GM19193 (cell line): ENCODE measurements around the gene CLK2.

ENCODE experiments used
- POLR2A ChIP-seq: IDR thresholded peaks from 4 replicates; pipeline ENCODE4 v1.6.1; 2011; ENCODE audit not compliant: insufficient read depth, insufficient read length; ENCODE audit errors: extremely low read depth

CLK2 gene

GRCh38 chr1:155242805-155243358 is 30.4 kb downstream of the CLK2 start:
- TF ChIP-seq POLR2A: no peak

DNA sequence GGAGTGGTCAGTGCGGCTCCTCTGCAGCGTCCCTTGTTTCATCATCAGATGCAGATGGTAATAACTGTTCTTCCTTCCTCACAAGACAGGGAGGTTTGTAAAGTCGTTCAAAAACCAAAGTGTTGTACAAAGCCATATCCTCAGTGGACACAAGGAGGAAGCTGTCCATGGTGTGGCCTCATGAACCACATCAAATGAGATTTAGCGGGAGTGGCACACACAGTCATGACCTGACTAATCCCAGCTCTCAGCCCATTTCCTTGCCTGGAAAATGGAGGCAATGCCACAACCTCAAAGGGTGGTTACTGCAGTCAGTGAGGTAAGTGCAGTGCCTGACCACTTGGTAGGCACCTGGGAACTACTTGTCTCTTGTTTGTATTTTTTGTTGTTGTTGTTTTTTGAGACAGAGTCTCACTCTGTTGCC is 31.5 kb downstream of the CLK2 start:
- TF ChIP-seq POLR2A: no peak

- no peak for TF ChIP-seq POLR2A
These were observed 32.1 kb downstream of the CLK2 start for GRCh38 chr1:155241069-155241679.

- TF ChIP-seq POLR2A: no peak
These were observed 36.9 kb downstream of the CLK2 start for GRCh38 chr1:155236451-155236850.

GRCh38 chr1:155228096-155228427 is 45.2 kb downstream of the CLK2 start:
- TF ChIP-seq POLR2A: no peak

- peak; percentile 93 for TF ChIP-seq POLR2A
These were observed 45.8 kb downstream of the CLK2 start for GRCh38 chr1:155227261-155228095.

DNA sequence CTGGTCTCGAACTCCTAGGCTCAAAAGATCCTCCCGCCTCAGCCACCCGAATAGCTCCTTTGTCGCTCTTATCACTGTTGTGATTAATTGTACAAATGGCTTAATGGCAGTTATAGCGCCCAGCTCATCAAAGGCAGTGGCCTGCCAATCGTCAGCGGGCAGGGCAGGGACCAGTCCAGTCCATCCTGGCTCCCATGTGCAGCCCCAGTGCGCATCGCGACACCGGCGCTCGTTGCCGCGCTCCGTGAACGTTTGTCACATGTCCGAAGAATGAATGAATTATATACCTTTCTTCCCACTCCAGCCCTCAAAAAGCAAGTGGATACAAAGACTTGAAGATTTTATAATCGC is 46.4 kb downstream of the CLK2 start:
- TF ChIP-seq POLR2A: no peak

DNA sequence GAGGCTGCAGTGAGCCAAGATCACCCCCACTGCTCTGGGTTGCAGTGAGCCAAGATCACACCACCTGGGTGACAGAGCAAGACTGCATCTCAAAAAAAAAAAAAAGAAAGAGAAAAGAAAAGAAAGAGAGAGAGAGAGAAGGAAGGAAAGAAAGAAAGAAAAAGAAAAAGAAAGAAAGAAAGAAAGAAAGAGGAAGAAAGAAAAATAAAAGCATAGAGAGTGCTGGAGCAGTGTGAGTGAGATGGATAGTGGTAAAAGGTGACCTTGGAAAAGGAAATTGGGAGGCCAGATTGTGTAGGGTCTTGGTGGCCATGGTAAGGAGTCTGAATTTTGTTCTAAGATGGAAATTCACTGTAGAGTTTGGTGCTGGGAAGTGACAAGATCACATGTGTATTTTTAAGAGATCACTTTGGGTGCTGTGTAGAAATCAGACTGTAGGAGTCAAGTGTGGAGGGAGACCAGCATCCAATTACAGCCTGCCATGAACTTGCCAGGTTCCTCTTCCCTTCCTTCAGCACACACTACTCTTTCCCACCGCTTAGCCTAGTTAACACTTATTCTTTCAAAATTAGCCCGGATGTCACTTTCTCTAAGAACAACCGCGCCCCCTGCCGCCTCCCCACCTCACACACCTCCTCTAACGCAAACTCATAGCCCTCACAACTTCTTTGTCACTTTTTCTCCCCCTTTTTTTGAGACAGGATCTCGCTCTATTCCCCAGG is 47.0 kb downstream of the CLK2 start:
- no peak for TF ChIP-seq POLR2A

DNA sequence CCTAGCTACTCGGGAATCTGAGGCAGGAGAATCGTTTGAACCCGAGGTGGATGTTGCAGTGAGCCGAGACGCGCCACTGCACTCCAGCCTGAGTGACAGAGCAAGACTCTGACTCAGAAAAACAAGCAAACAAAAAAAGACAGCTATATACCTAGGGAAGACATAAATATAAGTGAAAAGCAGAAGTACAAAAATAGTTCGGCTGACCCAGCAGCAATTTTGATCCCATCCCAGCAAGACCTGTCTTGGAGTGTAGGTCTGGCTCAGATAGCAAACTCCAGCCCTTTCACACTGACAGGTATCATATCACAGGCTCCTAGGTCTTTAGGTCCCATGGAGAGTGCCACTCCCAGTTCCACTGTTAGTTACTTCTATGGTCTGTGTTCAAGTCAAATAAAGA is 50.3 kb downstream of the CLK2 start:
- no peak for TF ChIP-seq POLR2A

DNA sequence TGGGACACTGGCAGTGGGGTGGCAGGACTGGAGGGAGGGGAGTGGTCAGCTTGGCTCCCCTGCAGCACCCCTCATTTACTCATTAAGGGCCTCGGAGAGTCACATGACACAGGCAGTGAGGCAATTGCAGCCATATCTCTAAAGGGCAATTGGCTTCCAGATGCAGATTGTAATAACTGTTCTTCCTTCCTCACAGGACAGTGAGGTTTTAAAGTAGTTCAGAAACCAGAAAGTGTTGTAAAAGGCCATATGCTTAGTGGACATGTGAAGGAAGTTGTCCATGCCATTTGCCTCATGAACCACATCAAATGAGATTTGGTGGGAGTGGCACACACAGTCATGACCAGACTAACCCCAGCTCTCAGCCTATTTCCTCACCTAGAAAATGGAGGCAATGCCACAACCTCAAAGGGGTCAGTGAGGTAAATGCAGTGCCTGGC is 53.7 kb downstream of the CLK2 start:
- no peak for TF ChIP-seq POLR2A

- no peak for TF ChIP-seq POLR2A
These were observed 54.3 kb downstream of the CLK2 start for GRCh38 chr1:155218854-155219591.
